ENCODE data around the gene MRGPRE.

Gene MRGPRE

DNA sequence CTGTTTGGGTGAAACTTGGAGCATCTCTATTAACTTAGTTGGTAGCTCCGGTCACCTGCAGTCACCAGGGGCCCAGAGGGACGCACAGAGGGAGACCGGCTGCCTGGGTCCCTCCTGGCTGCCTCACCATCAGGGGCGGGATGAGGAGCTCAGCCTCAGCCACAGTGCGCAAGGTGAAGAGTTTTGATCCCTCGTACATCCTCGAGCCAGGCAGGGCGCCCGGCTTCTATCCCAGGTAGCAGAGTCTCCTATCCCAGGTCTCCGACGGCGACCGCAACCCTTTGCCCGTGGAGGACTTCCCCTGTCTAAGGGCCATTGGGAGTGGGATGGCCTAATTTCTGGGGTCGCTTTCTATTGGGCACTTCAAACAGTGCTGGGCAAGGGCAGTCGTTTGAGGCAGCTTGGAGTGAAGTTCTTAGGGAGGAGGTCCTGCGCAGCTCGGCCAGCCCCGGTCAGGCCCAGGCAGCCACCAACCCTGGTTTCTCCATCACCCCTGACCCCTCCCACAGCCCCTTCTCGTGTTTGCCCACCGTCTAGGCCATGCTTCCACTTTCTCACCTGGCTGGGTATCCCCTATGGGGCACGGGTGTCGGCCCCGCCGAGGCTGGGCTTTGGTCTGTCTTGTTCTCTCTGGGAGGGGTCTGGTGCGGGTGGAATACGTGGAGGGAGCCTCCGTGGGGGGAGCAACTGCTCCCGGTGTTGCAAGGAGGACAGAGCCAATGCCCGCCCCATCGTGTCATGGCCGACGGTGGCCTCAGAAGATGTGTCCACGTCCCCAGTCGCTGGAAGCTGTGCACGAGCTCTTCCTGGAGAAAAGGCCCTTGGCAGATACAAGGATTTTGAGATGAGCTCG is 10.0 kb downstream of the MRGPRE start:
- H3K4me3 Mint-ChIP-seq = no peak overlapping the region
- no peaks in the 10 kb centered on the region for H3K36me3 Mint-ChIP-seq (ENCODE audit: low read depth)
- TF ChIP-seq, protein P1, sequence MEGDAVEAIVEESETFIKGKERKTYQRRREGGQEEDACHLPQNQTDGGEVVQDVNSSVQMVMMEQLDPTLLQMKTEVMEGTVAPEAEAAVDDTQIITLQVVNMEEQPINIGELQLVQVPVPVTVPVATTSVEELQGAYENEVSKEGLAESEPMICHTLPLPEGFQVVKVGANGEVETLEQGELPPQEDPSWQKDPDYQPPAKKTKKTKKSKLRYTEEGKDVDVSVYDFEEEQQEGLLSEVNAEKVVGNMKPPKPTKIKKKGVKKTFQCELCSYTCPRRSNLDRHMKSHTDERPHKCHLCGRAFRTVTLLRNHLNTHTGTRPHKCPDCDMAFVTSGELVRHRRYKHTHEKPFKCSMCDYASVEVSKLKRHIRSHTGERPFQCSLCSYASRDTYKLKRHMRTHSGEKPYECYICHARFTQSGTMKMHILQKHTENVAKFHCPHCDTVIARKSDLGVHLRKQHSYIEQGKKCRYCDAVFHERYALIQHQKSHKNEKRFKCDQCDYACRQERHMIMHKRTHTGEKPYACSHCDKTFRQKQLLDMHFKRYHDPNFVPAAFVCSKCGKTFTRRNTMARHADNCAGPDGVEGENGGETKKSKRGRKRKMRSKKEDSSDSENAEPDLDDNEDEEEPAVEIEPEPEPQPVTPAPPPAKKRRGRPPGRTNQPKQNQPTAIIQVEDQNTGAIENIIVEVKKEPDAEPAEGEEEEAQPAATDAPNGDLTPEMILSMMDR (IDR thresholded peaks at IDR 0.05) = no peak
- peaks cover 28% of the 10 kb centered on the region for H3K27me3 Mint-ChIP-seq (ENCODE audit: low read depth, poor library complexity)
- peaks cover 53% of the 10 kb centered on the region for H3K4me1 Mint-ChIP-seq
- DNase-seq = no peak
- no peak overlapping the region for H3K27ac Mint-ChIP-seq
- no peaks in the 10 kb centered on the region for H3K9me3 Mint-ChIP-seq

DNA sequence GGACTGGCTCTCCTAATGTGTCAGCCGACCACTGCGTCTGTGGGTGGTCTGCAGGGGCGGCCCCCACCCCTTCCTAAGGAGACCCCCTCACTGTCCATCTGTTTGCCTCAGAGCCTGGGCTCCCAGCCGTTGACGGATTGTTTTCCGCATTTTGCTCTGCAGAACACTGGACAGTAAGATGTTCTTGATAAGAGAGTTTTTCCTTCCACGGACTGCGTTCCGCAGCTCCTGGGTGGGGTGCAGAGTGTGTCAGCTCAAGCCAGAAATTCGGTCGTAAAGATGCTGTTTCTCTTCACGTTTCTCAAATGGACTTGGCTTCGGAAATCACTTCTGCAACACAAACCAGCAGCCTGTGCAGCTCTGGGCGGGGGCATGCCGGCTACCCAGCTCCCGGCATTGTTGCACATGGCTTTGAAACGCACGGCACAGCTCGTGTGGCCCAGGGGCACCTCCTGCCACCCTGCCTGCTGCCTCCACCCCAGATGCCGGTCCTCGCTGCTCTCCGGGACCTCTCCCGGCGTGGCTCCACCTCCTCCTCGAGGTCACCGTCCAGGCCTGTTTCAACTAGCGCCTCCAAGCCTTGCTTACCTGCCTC is 10.7 kb downstream of the MRGPRE start:
- Mint-ChIP-seq H3K4me3 (no peak overlapping the region), H3K36me3 (ENCODE audit: low read depth) (no peaks in the 10 kb centered on the region), H3K27ac (no peak overlapping the region), H3K27me3 (ENCODE audit: low read depth, poor library complexity) (peaks cover 32% of the 10 kb centered on the region), H3K4me1 (peaks cover 51% of the 10 kb centered on the region), H3K9me3 (no peaks in the 10 kb centered on the region)
- TF ChIP-seq, protein P1 (IDR thresholded peaks at IDR 0.05) = no peak
- DNase-seq = no peak

DNA sequence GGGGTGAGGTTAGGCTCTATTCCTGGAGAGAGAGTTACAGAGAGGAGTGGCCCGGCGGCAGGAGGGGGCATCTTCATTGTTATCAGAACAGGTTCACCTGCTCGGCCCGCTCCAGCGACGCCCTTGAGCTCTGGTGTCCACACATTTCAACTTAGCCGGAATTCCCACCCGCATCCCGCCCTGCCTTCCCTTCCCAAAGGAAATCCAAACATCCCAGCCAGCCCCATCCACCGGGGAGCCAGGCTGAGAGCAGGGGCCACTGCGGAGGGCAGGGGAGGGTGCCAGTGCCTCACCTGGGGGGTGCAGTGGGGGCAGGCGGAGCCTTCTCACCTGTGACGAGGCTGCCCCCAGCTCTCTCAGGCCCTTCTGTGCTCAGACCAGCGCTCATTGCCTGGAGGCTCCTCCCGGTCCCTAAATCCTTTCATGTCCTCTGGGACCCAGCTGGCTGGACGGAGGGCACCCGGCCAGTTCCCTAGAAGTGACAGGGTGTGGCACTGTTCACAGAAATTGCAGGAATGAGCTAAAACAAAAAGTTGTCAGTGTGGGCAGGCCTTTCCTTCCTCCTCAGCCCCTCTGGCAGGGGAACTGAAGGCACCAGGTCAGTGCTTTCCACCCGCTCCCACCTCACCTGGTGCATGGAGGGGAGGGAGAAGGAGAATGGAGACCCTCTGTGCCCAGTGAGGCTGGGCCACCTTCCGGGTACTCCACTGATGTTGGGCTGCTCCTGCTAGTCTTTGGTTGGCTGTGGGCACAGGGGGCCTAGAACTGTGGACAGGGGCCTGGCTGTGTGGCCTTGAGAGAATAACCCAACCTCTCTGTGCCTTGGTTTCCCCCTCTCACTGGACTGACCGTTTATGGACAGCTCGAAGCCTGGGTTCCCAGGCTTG is 11.5 kb downstream of the MRGPRE start:
- no peak overlapping the region for H3K4me3 Mint-ChIP-seq
- no peak for DNase-seq
- TF ChIP-seq, protein P1 (IDR thresholded peaks at IDR 0.05) = no peak
- no peaks in the 10 kb centered on the region for H3K9me3 Mint-ChIP-seq
- peaks cover 35% of the 10 kb centered on the region for H3K27me3 Mint-ChIP-seq (ENCODE audit: low read depth, poor library complexity)
- no peaks in the 10 kb centered on the region for H3K36me3 Mint-ChIP-seq (ENCODE audit: low read depth)
- H3K27ac Mint-ChIP-seq = no peak overlapping the region
- H3K4me1 Mint-ChIP-seq = peaks cover 43% of the 10 kb centered on the region

DNA sequence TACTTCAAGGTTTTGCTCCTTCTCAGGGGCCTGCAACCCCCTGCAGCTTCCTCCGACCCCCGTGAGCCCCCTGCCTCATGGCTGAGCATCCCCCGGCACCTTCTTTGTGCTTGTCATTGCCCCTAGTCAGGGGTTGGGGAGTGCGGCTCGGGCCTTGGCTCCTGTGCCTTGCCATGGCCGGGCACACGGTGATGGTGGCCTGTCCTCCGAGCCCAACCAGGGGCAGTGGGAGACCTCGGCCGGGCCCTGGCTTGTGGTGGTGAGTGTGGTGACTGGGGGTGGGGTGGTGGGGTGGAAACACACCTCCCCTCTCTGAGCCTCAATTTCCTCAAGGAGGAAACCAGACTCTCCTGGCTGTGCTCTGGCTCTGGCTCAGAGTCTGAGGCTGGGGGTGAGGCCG is 12.1 kb downstream of the MRGPRE start:
- TF ChIP-seq, protein P1 (IDR thresholded peaks at IDR 0.05) = no peak
- Mint-ChIP-seq H3K4me3 (no peak overlapping the region), H3K27me3 (ENCODE audit: low read depth, poor library complexity) (peaks cover 38% of the 10 kb centered on the region), H3K9me3 (no peaks in the 10 kb centered on the region), H3K36me3 (ENCODE audit: low read depth) (no peaks in the 10 kb centered on the region), H3K27ac (no peak overlapping the region), H3K4me1 (peaks cover 37% of the 10 kb centered on the region)
- DNase-seq = no peak

DNA sequence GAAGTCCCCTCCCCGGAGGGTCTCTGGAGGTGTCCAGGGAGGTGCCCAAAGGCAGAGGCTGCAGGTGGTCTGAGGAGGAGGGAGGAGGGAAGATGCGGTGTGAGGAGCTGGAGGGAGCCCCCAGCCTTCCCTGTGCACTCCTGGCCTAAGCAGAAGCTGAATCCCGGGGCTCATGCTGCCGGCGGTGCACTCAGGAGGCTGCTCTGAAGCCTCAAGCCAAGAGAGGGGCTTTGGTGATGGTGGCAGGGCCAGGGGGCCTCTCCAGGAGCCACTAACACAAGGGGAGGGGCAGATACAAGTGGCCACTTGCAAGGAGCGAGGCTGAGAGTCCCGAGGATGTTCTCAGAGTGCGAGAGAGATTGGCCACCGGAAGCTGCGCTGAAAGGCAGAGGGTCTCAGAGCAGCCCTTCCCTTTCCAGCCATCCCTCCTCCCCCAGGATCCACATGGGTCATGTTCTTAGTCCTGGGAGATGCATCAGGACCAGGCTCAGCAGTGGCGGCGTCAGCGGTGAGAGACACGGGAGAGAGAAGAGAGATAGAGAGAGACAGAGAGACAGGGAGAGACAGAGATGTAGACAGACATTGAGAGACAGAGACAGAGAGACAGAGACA is 12.8 kb downstream of the MRGPRE start:
- TF ChIP-seq, protein P1 (IDR thresholded peaks at IDR 0.05) = no peak
- no peak overlapping the region for H3K27ac Mint-ChIP-seq
- H3K36me3 Mint-ChIP-seq (ENCODE audit: low read depth) = no peaks in the 10 kb centered on the region
- DNase-seq = no peak
- no peak overlapping the region for H3K4me3 Mint-ChIP-seq
- peaks cover 29% of the 10 kb centered on the region for H3K4me1 Mint-ChIP-seq
- no peaks in the 10 kb centered on the region for H3K9me3 Mint-ChIP-seq
- H3K27me3 Mint-ChIP-seq (ENCODE audit: low read depth, poor library complexity) = peaks cover 35% of the 10 kb centered on the region

All from nephron progenitor cell (in vitro differentiated cells).